COR-L47 (cell line): ENCODE data around the gene ANKAR.

ENCODE experiments used
- DNase-seq: peaks from one replicate; lab custom pipeline; 2025; lab: John Stamatoyannopoulos, UW

ANKAR gene

DNA sequence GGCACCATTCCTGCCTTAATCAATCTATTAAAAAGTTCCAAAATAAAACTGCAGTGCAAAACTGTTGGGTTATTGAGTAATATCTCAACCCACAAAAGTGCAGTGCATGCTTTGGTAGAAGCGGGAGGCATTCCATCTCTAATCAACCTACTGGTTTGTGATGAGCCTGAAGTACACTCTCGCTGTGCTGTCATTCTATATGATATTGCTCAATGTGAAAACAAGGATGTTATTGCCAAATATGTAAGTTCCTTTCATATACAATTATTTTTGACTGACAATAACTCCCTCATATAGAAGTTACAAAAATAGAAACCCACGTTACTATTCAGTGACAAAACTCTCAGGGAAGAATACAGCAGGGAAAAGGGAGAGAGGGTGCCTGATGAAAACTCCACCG, 45.1 kb downstream of the ANKAR start:
- no peak for DNase-seq

DNA sequence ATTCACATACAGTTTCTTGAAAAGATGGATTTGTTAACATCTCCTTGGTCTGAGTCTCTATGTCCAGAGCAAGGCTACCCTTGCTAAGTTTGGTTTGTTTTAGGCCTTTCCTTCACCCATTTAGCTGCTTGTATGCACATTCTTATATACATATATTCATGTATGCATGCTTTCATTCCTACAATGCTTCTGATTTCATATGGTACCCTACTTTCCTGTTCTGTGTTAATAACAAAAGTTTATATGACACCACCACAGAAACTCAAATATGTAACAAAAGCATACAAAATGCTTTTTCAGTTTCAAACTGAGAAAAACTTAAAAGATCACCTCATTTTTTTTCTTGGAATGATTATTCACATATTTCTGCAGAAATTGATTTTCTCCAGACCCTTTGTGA, 48.7 kb downstream of the ANKAR start:
- no peak for DNase-seq
